HL-60/S4 treated with phorbol 12-myristate 13-acetate at 8.2 ng/mL for 4 days and 3 days (cell line): ENCODE data around the gene HAO2.
"Not testable (repeated sequence)": the region's sequence is repeated elsewhere in the genome, so short reads cannot be mapped to it uniquely, and the experiment has no call there.

Experiments used
- in situ Hi-C: fragments of 300-500 bp; cut with MboI; formaldehyde crosslinking; loops from 2 replicates; pipeline ENCODE4 v1.15.0; 2022; ENCODE audit warnings: low sequenced_read_pairs

HAO2 gene

GRCh38 chr1:119368554-119368953 lies at the start of gene HAO2:
TSS of gene HAO2 (plus strand) at chr1:119368785. CDS start at chr1:119381086, 12,301 bp downstream.
- in situ Hi-C loops, result no loop called here

- in situ Hi-C loops, result no loop called here
These were observed 48.5 kb upstream of the HAO2 start for GRCh38 chr1:119320100-119320499.

GRCh38 chr1:119321666-119322419 lies 46.7 kb upstream of the HAO2 start:
- in situ Hi-C loops, result no loop called here

GRCh38 chr1:119323216-119323982 lies 45.2 kb upstream of the HAO2 start:
- in situ Hi-C loops, result no loop called here

GRCh38 chr1:119324198-119324597 lies 44.4 kb upstream of the HAO2 start:
- in situ Hi-C loops, result no loop called here

- in situ Hi-C loops, result no loop called here
These were observed 42.3 kb upstream of the HAO2 start for GRCh38 chr1:119326251-119326650.

- in situ Hi-C loops, result no loop called here
These were observed 41.5 kb upstream of the HAO2 start for GRCh38 chr1:119327094-119327449.

- in situ Hi-C loops, result no loop called here
These were observed 41.0 kb upstream of the HAO2 start for GRCh38 chr1:119327450-119328155.

GRCh38 chr1:119329541-119330461 lies 38.8 kb upstream of the HAO2 start:
- in situ Hi-C loops, result no loop called here

GRCh38 chr1:119330466-119331189 lies 38.0 kb upstream of the HAO2 start:
- in situ Hi-C loops, result no loop called here

- in situ Hi-C loops, result no loop called here
These were observed 37.4 kb upstream of the HAO2 start for GRCh38 chr1:119331190-119331515.

GRCh38 chr1:119331915-119332314 lies 36.7 kb upstream of the HAO2 start:
- in situ Hi-C loops, result no loop called here

GRCh38 chr1:119332622-119333021 lies 36.0 kb upstream of the HAO2 start:
- in situ Hi-C loops, result no loop called here

GRCh38 chr1:119333163-119333896 lies 35.3 kb upstream of the HAO2 start:
- in situ Hi-C loops, result no loop called here

GRCh38 chr1:119333897-119334250 lies 34.7 kb upstream of the HAO2 start:
- in situ Hi-C loops, result not testable (repeated sequence)

- in situ Hi-C loops, result no loop called here
These were observed 31.7 kb upstream of the HAO2 start for GRCh38 chr1:119336848-119337247.

- in situ Hi-C loops, result no loop called here
These were observed 30.6 kb upstream of the HAO2 start for GRCh38 chr1:119338004-119338403.

GRCh38 chr1:119338757-119339156 lies 29.8 kb upstream of the HAO2 start:
- in situ Hi-C loops, result no loop called here

- in situ Hi-C loops, result no loop called here
These were observed 27.7 kb upstream of the HAO2 start for GRCh38 chr1:119340861-119341261.
